Activated B cell treated with CpG ODN at 0.5 μM for 24 hours (primary cell): ENCODE data around the gene TPD52L2. TPM values are rescaled to one million over a fixed set of nuclear protein-coding genes. Genes with fewer than 3 reads are reported as not detected.

ENCODE experiments used
- ATAC-seq: fragments of 200-7000 bp; cut with Tn5 transposase; one replicate; pipeline ENCODE4 v1.10.0; 2021; ENCODE audit warnings: low read depth, mild to moderate bottlenecking, moderate library complexity
- CTCF ChIA-PET: fragments of 350-600 bp; sonication (Branson Sonifier 250); formaldehyde crosslinking; loops from one replicate; lab custom pipeline; 2021; ENCODE audit warnings: antibody characterized with exemption; lab: Charles Lee
- POLR2A ChIA-PET: fragments of 350-600 bp; sonication (Branson Sonifier 250); formaldehyde crosslinking; loops from one replicate; lab custom pipeline; 2021; ENCODE audit warnings: antibody characterized with exemption; lab: Charles Lee
- DNase-seq: peaks from one replicate; pipeline ENCODE4 v3.0.0; 2022
- H3K27ac Mint-ChIP-seq: one replicate; pipeline ENCODE4 v1.8.0; 2020; ENCODE audit warnings: mixed read lengths
- H3K27me3 Mint-ChIP-seq: one replicate; pipeline ENCODE4 v1.8.0; 2021; ENCODE audit warnings: mixed read lengths
- H3K36me3 Mint-ChIP-seq: one replicate; pipeline ENCODE4 v1.8.0; 2021; ENCODE audit warnings: low read depth, mixed read lengths
- H3K4me1 Mint-ChIP-seq: one replicate; pipeline ENCODE4 v1.8.0; 2021; ENCODE audit warnings: mixed read lengths
- H3K4me3 Mint-ChIP-seq: one replicate; pipeline ENCODE4 v1.8.0; 2020; ENCODE audit warnings: mild to moderate bottlenecking, mixed read lengths
- H3K9me3 Mint-ChIP-seq: one replicate; pipeline ENCODE4 v1.8.0; 2020; ENCODE audit warnings: mixed read lengths
- CTCF ChIP-seq: fragments of 200-600 bp; IDR thresholded peaks from one replicate; pipeline ENCODE4 v1.8.0; 2022; ENCODE audit warnings: antibody characterized with exemption, mild to moderate bottlenecking
- intact Hi-C: fragments of 100-400 bp; cut with micrococcal nuclease; formaldehyde crosslinking; loops from one replicate; pipeline ENCODE4 v1.15.1; 2024
- total RNA-seq: library from RNA; stranded (reverse); gene quantifications from 2 replicates; pipeline ENCODE4 v1.2.3, GENCODE V29; 2022

The TPD52L2 gene
- total RNA-seq, 1 donor from 2014 or later = 38.8 TPM

- no peak for TF ChIP-seq CTCF
- no peak overlapping the region for H3K27ac Mint-ChIP-seq
- DNase-seq (no peak), ATAC-seq (no peak)
- ChIA-PET POLR2A (no interaction called here), CTCF (no interaction called here)
- intact Hi-C loops = no loop called here
- H3K4me1 Mint-ChIP-seq = no peaks in the 10 kb centered on the region
- no peaks in the 10 kb centered on the region for H3K36me3 Mint-ChIP-seq
- H3K9me3 Mint-ChIP-seq = no peaks in the 10 kb centered on the region
- peaks cover 29% of the 10 kb centered on the region for H3K27me3 Mint-ChIP-seq
- no peak overlapping the region for H3K4me3 Mint-ChIP-seq
These were observed 42.8 kb upstream of the TPD52L2 start for GRCh38 chr20:63822276-63822696.

- CTCF ChIA-PET = no interaction called here
- no peak overlapping the region for H3K4me3 Mint-ChIP-seq
- DNase-seq (no peak), ATAC-seq (no peak)
- H3K27me3 Mint-ChIP-seq = peaks cover 34% of the 10 kb centered on the region
- no peaks in the 10 kb centered on the region for H3K4me1 Mint-ChIP-seq
- no peaks in the 10 kb centered on the region for H3K36me3 Mint-ChIP-seq
- no peaks in the 10 kb centered on the region for H3K9me3 Mint-ChIP-seq
- intact Hi-C loops = no loop called here
- POLR2A ChIA-PET = no interaction called here
- H3K27ac Mint-ChIP-seq = no peak overlapping the region
- no peak for TF ChIP-seq CTCF
These were observed 41.3 kb upstream of the TPD52L2 start for GRCh38 chr20:63823691-63824311.

GRCh38 chr20:63825331-63826118 is 39.5 kb upstream of the TPD52L2 start:
- DNase-seq = no peak
- Mint-ChIP-seq H3K9me3 (no peaks in the 10 kb centered on the region), H3K27me3 (peaks cover 48% of the 10 kb centered on the region), H3K27ac (no peak overlapping the region), H3K4me1 (peaks cover 12% of the 10 kb centered on the region), H3K4me3 (no peak overlapping the region), H3K36me3 (peaks cover 3% of the 10 kb centered on the region)
- TF ChIP-seq CTCF = no peak
- intact Hi-C loops = no loop called here
- ChIA-PET CTCF (no interaction called here), POLR2A (interaction anchor here (0.7 kb wide), 1 partner anchor 129 kb away, joined by 3 read pairs; no protein-coding TSS in a partner anchor)
- ATAC-seq = no peak

GRCh38 chr20:63826753-63827152 is 38.3 kb upstream of the TPD52L2 start:
- TF ChIP-seq CTCF = no peak
- intact Hi-C loops = no loop called here
- Mint-ChIP-seq H3K4me1 (peaks cover 12% of the 10 kb centered on the region), H3K9me3 (no peaks in the 10 kb centered on the region), H3K4me3 (no peak overlapping the region), H3K36me3 (peaks cover 3% of the 10 kb centered on the region), H3K27ac (no peak overlapping the region), H3K27me3 (peaks cover 47% of the 10 kb centered on the region)
- DNase-seq (no peak), ATAC-seq (no peak)
- ChIA-PET POLR2A (no interaction called here), CTCF (no interaction called here)

DNA sequence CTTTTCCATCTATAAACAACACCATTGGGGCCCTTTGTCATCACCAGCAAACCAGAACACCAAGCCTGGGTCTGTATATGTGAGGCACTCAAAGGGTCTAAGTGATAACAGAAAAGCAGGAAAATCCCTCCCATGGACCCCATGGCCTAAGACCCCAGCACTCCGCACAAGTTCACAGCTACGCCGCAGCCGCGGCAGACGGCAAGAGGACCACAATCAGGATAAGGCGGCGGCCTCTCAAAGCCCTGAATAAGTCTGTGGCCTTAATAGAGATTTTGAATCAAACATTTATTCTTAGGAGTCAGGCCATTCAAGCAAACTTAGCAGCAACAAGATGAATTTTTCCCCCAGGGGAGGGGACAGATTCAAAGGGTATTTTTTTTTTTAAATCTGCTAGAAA is 36.9 kb upstream of the TPD52L2 start:
- H3K27me3 Mint-ChIP-seq = peaks cover 39% of the 10 kb centered on the region
- ChIA-PET CTCF (no interaction called here), POLR2A (no interaction called here)
- H3K36me3 Mint-ChIP-seq = peaks cover 3% of the 10 kb centered on the region
- no peak overlapping the region for H3K27ac Mint-ChIP-seq
- H3K9me3 Mint-ChIP-seq = no peaks in the 10 kb centered on the region
- ATAC-seq (no peak), DNase-seq (no peak)
- no peak for TF ChIP-seq CTCF
- H3K4me3 Mint-ChIP-seq = no peak overlapping the region
- H3K4me1 Mint-ChIP-seq = peaks cover 12% of the 10 kb centered on the region
- intact Hi-C loops = loop anchor here (2.0 kb wide), 2 partner anchors 37 to 67 kb away; partner anchors contain the start of genes DNAJC5 and TPD52L2
